ENCODE data around the gene DNER.
"Not testable (repeated sequence)": the region's sequence is repeated elsewhere in the genome, so short reads cannot be mapped to it uniquely, and the experiment has no call there.

DNA sequence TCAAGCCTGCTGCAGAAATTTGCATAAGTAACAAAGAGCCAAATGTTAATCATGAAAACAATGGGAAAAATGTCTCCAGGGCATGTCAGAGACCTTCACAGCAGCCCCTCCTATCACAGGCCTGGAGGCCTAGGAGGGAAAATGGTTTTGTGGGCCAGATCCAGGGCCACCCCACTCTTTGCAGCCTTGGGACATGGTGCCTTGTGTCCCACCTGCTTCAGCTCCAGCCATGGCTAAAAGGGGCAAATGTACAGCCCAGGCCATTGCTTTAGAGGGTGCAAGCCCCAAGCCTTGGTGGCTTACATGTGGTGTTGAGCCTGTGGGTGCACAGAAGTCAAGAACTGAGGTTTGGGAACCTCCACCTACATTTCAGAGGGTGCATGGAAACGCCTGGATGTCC is 20.5 kb downstream of the DNER start:
- not testable (repeated sequence) for TF ChIP-seq CTCF (IDR thresholded peaks at IDR 0.05; ENCODE audit: low read depth, low read length, missing input control); JUND (IDR thresholded peaks at IDR 0.05); RAD21 (IDR thresholded peaks at IDR 0.05); RXRA (IDR thresholded peaks at IDR 0.05); TAF1 (conservative IDR thresholded peaks at IDR 0.05); FOXA1 (IDR thresholded peaks at IDR 0.05); ATF3 (IDR thresholded peaks at IDR 0.05); SP1 (IDR thresholded peaks at IDR 0.05); GABPA (IDR thresholded peaks at IDR 0.05 in 1 of 2, conservative IDR thresholded peaks at IDR 0.05 in 1 of 2); EGR1 (IDR thresholded peaks at IDR 0.05; ENCODE audit: low read depth in 2 of 2); YY1 (IDR thresholded peaks at IDR 0.05)
- TF ChIP-seq, protein P1, sequence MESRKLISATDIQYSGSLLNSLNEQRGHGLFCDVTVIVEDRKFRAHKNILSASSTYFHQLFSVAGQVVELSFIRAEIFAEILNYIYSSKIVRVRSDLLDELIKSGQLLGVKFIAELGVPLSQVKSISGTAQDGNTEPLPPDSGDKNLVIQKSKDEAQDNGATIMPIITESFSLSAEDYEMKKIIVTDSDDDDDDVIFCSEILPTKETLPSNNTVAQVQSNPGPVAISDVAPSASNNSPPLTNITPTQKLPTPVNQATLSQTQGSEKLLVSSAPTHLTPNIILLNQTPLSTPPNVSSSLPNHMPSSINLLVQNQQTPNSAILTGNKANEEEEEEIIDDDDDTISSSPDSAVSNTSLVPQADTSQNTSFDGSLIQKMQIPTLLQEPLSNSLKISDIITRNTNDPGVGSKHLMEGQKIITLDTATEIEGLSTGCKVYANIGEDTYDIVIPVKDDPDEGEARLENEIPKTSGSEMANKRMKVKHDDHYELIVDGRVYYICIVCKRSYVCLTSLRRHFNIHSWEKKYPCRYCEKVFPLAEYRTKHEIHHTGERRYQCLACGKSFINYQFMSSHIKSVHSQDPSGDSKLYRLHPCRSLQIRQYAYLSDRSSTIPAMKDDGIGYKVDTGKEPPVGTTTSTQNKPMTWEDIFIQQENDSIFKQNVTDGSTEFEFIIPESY (IDR thresholded peaks at IDR 0.05) = not testable (repeated sequence)
- TF ChIP-seq, protein P2, sequence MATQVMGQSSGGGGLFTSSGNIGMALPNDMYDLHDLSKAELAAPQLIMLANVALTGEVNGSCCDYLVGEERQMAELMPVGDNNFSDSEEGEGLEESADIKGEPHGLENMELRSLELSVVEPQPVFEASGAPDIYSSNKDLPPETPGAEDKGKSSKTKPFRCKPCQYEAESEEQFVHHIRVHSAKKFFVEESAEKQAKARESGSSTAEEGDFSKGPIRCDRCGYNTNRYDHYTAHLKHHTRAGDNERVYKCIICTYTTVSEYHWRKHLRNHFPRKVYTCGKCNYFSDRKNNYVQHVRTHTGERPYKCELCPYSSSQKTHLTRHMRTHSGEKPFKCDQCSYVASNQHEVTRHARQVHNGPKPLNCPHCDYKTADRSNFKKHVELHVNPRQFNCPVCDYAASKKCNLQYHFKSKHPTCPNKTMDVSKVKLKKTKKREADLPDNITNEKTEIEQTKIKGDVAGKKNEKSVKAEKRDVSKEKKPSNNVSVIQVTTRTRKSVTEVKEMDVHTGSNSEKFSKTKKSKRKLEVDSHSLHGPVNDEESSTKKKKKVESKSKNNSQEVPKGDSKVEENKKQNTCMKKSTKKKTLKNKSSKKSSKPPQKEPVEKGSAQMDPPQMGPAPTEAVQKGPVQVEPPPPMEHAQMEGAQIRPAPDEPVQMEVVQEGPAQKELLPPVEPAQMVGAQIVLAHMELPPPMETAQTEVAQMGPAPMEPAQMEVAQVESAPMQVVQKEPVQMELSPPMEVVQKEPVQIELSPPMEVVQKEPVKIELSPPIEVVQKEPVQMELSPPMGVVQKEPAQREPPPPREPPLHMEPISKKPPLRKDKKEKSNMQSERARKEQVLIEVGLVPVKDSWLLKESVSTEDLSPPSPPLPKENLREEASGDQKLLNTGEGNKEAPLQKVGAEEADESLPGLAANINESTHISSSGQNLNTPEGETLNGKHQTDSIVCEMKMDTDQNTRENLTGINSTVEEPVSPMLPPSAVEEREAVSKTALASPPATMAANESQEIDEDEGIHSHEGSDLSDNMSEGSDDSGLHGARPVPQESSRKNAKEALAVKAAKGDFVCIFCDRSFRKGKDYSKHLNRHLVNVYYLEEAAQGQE (IDR thresholded peaks at IDR 0.05) = not testable (repeated sequence)
- TF ChIP-seq, protein P3, sequence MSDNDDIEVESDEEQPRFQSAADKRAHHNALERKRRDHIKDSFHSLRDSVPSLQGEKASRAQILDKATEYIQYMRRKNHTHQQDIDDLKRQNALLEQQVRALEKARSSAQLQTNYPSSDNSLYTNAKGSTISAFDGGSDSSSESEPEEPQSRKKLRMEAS (IDR thresholded peaks at IDR 0.05) = not testable (repeated sequence)
